MM.1S (cell line): ENCODE measurements around the gene BBOX1.

Experiments used
- EZH2 ChIP-seq: fragments of 300-600 bp; sonication (generic); optimal IDR thresholded peaks from 2 replicates; pipeline ENCODE3; 2017; ENCODE audit warnings: low read depth, mild to moderate bottlenecking, antibody characterized with exemption, low read length, mixed read lengths
- EZH2phosphoT487 ChIP-seq: fragments of 300-600 bp; sonication (generic); IDR thresholded peaks from 2 replicates; pipeline ENCODE4 v1.6.1; 2018; ENCODE audit warnings: antibody characterized with exemption, low read length
- TF ChIP-seq, protein P1 (sequence below): fragments of 300-600 bp; sonication (generic); IDR thresholded peaks from 2 replicates; pipeline ENCODE4 v1.5.1; 2016; ENCODE audit warnings: antibody characterized with exemption, low read length, mixed read lengths

DNA sequence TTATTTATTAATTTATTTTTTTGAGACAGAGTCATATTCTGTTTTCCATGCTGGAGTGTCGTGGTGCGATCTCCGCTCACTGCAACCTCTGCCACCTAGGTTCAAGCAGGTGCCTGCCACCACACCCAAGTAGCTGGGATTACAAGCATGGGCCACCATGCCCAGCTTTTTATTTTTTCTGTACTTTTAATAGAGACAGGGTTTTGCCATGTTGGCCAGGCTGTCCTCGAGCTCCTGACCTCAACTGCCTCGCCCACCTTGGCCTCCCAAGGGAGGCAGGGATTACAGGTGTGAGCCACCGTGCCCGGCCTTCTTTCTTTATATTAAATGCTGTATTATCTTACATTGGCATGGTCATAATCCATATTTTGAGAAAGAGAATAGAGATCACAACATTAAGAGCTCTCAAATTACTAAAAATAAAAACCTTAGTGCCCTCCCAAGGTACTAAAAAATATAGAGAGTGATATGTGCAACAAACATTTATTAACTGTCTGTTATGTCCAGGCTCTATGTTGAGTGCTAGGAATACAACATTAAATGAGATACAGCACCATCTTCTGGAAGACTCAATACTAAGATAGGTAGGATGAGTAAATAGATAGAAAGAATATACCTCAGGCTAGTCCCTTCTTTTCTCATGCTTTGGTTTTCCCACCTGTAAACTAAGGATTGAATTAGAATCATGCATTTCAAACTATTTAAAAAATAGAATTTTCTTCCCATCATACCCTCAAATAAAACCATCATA is 84.1 kb downstream of the BBOX1 start:
- TF ChIP-seq, protein P1, sequence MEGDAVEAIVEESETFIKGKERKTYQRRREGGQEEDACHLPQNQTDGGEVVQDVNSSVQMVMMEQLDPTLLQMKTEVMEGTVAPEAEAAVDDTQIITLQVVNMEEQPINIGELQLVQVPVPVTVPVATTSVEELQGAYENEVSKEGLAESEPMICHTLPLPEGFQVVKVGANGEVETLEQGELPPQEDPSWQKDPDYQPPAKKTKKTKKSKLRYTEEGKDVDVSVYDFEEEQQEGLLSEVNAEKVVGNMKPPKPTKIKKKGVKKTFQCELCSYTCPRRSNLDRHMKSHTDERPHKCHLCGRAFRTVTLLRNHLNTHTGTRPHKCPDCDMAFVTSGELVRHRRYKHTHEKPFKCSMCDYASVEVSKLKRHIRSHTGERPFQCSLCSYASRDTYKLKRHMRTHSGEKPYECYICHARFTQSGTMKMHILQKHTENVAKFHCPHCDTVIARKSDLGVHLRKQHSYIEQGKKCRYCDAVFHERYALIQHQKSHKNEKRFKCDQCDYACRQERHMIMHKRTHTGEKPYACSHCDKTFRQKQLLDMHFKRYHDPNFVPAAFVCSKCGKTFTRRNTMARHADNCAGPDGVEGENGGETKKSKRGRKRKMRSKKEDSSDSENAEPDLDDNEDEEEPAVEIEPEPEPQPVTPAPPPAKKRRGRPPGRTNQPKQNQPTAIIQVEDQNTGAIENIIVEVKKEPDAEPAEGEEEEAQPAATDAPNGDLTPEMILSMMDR, result peak; percentile 16
- TF ChIP-seq EZH2phosphoT487 (no peak), EZH2 (no peak)
